ENCODE measurements around the gene ATP4A.

ATP4A gene

GRCh38 chr19:35569281-35569781 is 5.9 kb upstream of the ATP4A start:
- ATAC-seq: no peak
- TF ChIP-seq ARNTL (CRISPR knock-in tag; IDR thresholded peaks at IDR 0.05; ENCODE audit: borderline replicate concordance, low read depth) (no peak), ZC3H10 (CRISPR knock-in tag; IDR thresholded peaks at IDR 0.05) (no peak), CSDC2 (CRISPR knock-in tag; IDR thresholded peaks at IDR 0.05) (no peak), TCF4 (CRISPR knock-in tag; IDR thresholded peaks at IDR 0.05; ENCODE audit: borderline replicate concordance) (no peak), BACH2 (CRISPR knock-in tag; IDR thresholded peaks at IDR 0.05; ENCODE audit: borderline replicate concordance) (no peak), ZNF8 (CRISPR knock-in tag; IDR thresholded peaks at IDR 0.05) (no peak), TSHZ2 (CRISPR knock-in tag; IDR thresholded peaks at IDR 0.05) (no peak), CREB5 (CRISPR knock-in tag; IDR thresholded peaks at IDR 0.05; ENCODE audit: low read depth) (no peak)

GRCh38 chr19:35566738-35567137 is 3.3 kb upstream of the ATP4A start:
- no peak for TF ChIP-seq ZFP3 (CRISPR knock-in tag; IDR thresholded peaks at IDR 0.05)
- no peak for TF ChIP-seq OSR1 (CRISPR knock-in tag; IDR thresholded peaks at IDR 0.05)
- ATAC-seq: no peak

GRCh38 chr19:35565016-35565856 is 1.8 kb upstream of the ATP4A start:
- TF ChIP-seq SNAI2 (CRISPR knock-in tag; IDR thresholded peaks at IDR 0.05) (no peak), ZFP30 (CRISPR knock-in tag; IDR thresholded peaks at IDR 0.05) (no peak), CREB5 (CRISPR knock-in tag; IDR thresholded peaks at IDR 0.05; ENCODE audit: low read depth) (no peak), ZNF70 (CRISPR knock-in tag; IDR thresholded peaks at IDR 0.05) (no peak), OSR1 (CRISPR knock-in tag; IDR thresholded peaks at IDR 0.05) (no peak), TSHZ2 (CRISPR knock-in tag; IDR thresholded peaks at IDR 0.05) (no peak), ESRRG (CRISPR knock-in tag; IDR thresholded peaks at IDR 0.05) (no peak), RARB (CRISPR knock-in tag; IDR thresholded peaks at IDR 0.05) (no peak), ISL1 (CRISPR knock-in tag; IDR thresholded peaks at IDR 0.05) (no peak)
- ATAC-seq: no peak

GRCh38 chr19:35562776-35563175 is 682 bp downstream of the ATP4A start:
- TF ChIP-seq GLIS3 (CRISPR knock-in tag; IDR thresholded peaks at IDR 0.05): no peak
- no peak for ATAC-seq

- no peak for ATAC-seq
- TF ChIP-seq ZFP3 (CRISPR knock-in tag; IDR thresholded peaks at IDR 0.05) (no peak), CSDC2 (CRISPR knock-in tag; IDR thresholded peaks at IDR 0.05) (no peak), POU6F1 (CRISPR knock-in tag; IDR thresholded peaks at IDR 0.05; ENCODE audit: borderline replicate concordance, low read depth) (no peak), ESRRG (CRISPR knock-in tag; IDR thresholded peaks at IDR 0.05) (no peak), ZNF565 (CRISPR knock-in tag; conservative IDR thresholded peaks at IDR 0.05; ENCODE audit: low read depth) (no peak)
Observed at GRCh38 chr19:35562336-35562735, 1.1 kb downstream of the ATP4A start.

Measured in SK-N-SH treated with all-trans-retinoic acid at 6 μM for 48 hours (cell line).